ENCODE results near the gene IRF8. TPM values are rescaled to one million over a fixed set of nuclear protein-coding genes. Genes with fewer than 3 reads are reported as not detected.
A peak's percentile ranks its signal among the peaks of the same experiment; 100 is the strongest.

Gene IRF8, protein sequence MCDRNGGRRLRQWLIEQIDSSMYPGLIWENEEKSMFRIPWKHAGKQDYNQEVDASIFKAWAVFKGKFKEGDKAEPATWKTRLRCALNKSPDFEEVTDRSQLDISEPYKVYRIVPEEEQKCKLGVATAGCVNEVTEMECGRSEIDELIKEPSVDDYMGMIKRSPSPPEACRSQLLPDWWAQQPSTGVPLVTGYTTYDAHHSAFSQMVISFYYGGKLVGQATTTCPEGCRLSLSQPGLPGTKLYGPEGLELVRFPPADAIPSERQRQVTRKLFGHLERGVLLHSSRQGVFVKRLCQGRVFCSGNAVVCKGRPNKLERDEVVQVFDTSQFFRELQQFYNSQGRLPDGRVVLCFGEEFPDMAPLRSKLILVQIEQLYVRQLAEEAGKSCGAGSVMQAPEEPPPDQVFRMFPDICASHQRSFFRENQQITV
- 100 to 1,000 TPM; 101 to 167 (median 122) TPM for total RNA-seq
- 204 TPM for total RNA-seq (2013)

DNA sequence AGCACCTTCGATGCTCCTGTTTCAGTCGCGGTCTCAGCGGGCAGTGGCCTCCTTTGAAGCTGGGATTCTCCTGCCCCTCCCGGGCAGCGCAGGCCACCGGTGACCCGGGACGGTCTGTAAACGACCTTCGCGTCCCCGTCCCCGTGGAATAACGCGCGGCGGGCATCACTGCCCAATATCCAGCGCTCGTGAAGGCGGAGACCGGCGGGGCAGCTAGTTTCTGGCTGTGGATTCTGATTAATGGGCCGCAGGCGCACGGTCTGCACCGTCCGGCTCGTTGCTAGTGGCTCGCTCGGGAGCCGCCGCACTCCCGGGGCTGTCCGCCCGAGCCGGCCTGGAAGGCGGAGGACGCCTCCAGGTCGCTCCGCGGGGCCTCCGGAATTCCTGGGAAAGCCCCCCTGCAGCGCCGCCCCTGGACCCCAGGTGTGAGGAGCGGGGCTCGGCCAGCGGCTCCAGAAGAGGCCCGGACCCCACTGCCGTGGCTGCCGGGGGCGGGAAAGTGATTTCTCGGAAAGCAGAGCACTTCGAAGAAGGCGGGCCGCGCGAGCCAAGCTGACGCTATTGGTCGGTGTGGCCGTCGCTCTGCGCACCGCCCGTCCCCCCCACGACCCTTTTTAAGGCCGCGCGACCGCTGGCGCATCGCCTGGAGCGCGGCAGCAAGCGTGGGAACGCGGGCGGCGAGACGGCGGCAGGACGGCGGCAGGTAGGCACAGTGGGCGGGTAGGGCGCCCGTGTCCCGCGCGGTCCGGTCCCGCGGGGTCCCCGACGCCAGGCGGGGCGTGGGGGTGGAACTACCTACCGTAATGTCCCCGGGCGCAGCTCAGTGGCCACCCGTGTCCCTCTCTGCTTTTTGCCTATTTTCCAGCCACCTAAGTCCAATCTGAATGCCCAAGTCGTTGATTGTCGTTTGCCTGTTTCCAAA, at the start of gene IRF8:
IRF8 (plus strand) TSS at position 642 of the 922 bp plus-strand sequence. CDS start 3,854 bp downstream, outside the sequence.
- WGBS (ENCODE audit: insufficient coverage) = under 1% methylated on average over 100 of the region's 102 CpGs
- TF ChIP-seq, protein P1, sequence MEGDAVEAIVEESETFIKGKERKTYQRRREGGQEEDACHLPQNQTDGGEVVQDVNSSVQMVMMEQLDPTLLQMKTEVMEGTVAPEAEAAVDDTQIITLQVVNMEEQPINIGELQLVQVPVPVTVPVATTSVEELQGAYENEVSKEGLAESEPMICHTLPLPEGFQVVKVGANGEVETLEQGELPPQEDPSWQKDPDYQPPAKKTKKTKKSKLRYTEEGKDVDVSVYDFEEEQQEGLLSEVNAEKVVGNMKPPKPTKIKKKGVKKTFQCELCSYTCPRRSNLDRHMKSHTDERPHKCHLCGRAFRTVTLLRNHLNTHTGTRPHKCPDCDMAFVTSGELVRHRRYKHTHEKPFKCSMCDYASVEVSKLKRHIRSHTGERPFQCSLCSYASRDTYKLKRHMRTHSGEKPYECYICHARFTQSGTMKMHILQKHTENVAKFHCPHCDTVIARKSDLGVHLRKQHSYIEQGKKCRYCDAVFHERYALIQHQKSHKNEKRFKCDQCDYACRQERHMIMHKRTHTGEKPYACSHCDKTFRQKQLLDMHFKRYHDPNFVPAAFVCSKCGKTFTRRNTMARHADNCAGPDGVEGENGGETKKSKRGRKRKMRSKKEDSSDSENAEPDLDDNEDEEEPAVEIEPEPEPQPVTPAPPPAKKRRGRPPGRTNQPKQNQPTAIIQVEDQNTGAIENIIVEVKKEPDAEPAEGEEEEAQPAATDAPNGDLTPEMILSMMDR (IDR thresholded peaks at IDR 0.05) = no peak
- H3K4me1 Mint-ChIP-seq = peaks cover 58 to 59% of the 10 kb centered on the region in 2 donors

DNA sequence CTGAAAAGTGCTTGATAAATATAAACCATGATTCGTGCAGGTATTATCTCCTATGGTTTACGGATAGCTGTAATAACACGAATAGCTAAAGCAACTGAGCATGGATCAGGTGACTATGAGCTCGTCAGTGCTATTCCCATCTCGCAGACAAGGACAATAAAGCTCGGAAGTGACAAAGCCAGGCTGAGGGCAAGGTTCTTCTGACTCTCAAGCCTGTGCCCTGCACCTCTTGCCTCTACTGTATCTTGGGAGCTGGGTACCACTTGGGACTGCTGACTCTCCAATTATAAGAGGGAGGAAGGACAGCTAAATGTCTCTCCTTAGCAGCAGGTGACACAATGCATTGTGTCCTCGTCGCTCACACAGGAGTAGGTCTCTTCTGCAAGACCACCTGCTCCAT, 49.6 kb upstream of the IRF8 start:
- 96% methylated on average over 8 of the region's 8 CpGs for WGBS (ENCODE audit: insufficient coverage)

More for the DNA sequence above, at the start of gene IRF8:
- Histone ChIP-seq H3K4me1 (ENCODE audit: control insufficient read depth, insufficient read depth, low read length) (peaks cover 48% of the 10 kb centered on the region), H3K36me3 (ENCODE audit: control insufficient read depth, insufficient read depth, low read length) (peaks cover 7% of the 10 kb centered on the region), H3K9me3 (ENCODE audit: control insufficient read depth, insufficient read depth, low read length) (no peaks in the 10 kb centered on the region), H3K27me3 (ENCODE audit: control insufficient read depth, insufficient read depth, low read length) (no peaks in the 10 kb centered on the region), H3K4me3 (ENCODE audit: low read length) (peak within 1 kb of the TSS; percentile 54), H3K27ac (ENCODE audit: low read length) (peak within 1 kb of the TSS; percentile 72)
- intact Hi-C loops (cut with micrococcal nuclease) = loop anchor here (5.0 kb wide), 1 partner anchor 89 kb away; no protein-coding TSS in a partner anchor
- no peaks in the 10 kb centered on the region for H3K27me3 Mint-ChIP-seq (ENCODE audit: low read depth in 2 of 2)
- DNase-seq (peak; percentile 80 to 86), ATAC-seq (peak; percentile 71 to 85 (median 81))
- peak within 1 kb of the TSS; percentile 96 for H3K4me3 Mint-ChIP-seq
- no peaks in the 10 kb centered on the region for H3K9me3 Mint-ChIP-seq
- H3K36me3 Mint-ChIP-seq = no peaks in the 10 kb centered on the region
- peak within 1 kb of the TSS; percentile 89 to 97 for H3K27ac Mint-ChIP-seq

GRCh38 chr16:85850344-85850880, 48.5 kb upstream of the IRF8 start:
- peaks cover 14% of the 10 kb centered on the region for H3K4me1 ChIP-seq (ENCODE audit: control insufficient read depth, insufficient read depth, low read length)
- H3K36me3 ChIP-seq (ENCODE audit: control insufficient read depth, insufficient read depth, low read length) = no peaks in the 10 kb centered on the region
- 79% methylated on average over 5 of the region's 5 CpGs for whole genome bisulfite sequencing (ENCODE audit: insufficient coverage)
- no peak overlapping the region for H3K27ac Mint-ChIP-seq
- no peak overlapping the region for H3K4me3 ChIP-seq (ENCODE audit: low read length)
- H3K27me3 Mint-ChIP-seq (ENCODE audit: low read depth in 2 of 2) = peaks cover 8 to 12% of the 10 kb centered on the region in 2 donors
- no peak overlapping the region for H3K4me3 Mint-ChIP-seq
- ATAC-seq (no peak), DNase-seq (no peak)
- H3K27me3 ChIP-seq (ENCODE audit: control insufficient read depth, insufficient read depth, low read length) = no peaks in the 10 kb centered on the region
- H3K9me3 Mint-ChIP-seq = no peaks in the 10 kb centered on the region
- H3K4me1 Mint-ChIP-seq = peaks cover 24 to 28% of the 10 kb centered on the region in 2 donors
- no peak overlapping the region for H3K27ac ChIP-seq (ENCODE audit: low read length)
- H3K36me3 Mint-ChIP-seq = no peaks in the 10 kb centered on the region
- TF ChIP-seq, protein P1 (IDR thresholded peaks at IDR 0.05) = no peak
- intact Hi-C loops (cut with micrococcal nuclease) = no loop called here
- no peaks in the 10 kb centered on the region for H3K9me3 ChIP-seq (ENCODE audit: control insufficient read depth, insufficient read depth, low read length)

More for the DNA sequence above, 49.6 kb upstream of the IRF8 start:
- Mint-ChIP-seq H3K4me3 (no peak overlapping the region), H3K27ac (no peak overlapping the region), H3K4me1 (peaks cover 33 to 37% of the 10 kb centered on the region in 2 donors), H3K27me3 (ENCODE audit: low read depth in 2 of 2) (peaks cover 16 to 17% of the 10 kb centered on the region in 2 donors), H3K36me3 (no peaks in the 10 kb centered on the region), H3K9me3 (no peaks in the 10 kb centered on the region)
- ATAC-seq = no peak
- no peak overlapping the region for H3K27ac ChIP-seq (ENCODE audit: low read length)
- H3K9me3 ChIP-seq (ENCODE audit: control insufficient read depth, insufficient read depth, low read length) = no peaks in the 10 kb centered on the region
- H3K36me3 ChIP-seq (ENCODE audit: control insufficient read depth, insufficient read depth, low read length) = no peaks in the 10 kb centered on the region
- TF ChIP-seq, protein P1 (IDR thresholded peaks at IDR 0.05) = no peak
- peaks cover 21% of the 10 kb centered on the region for H3K4me1 ChIP-seq (ENCODE audit: control insufficient read depth, insufficient read depth, low read length)
- no peak overlapping the region for H3K4me3 ChIP-seq (ENCODE audit: low read length)
- DNase-seq = no peak
- intact Hi-C loops (cut with micrococcal nuclease) = no loop called here
- H3K27me3 ChIP-seq (ENCODE audit: control insufficient read depth, insufficient read depth, low read length) = no peaks in the 10 kb centered on the region

Data from natural killer cell (primary cell).